Natural killer cell (primary cell): ENCODE data around the gene FMN1. TPM values are rescaled to one million over a fixed set of nuclear protein-coding genes. Genes with fewer than 3 reads are reported as not detected.

Experiments
- ATAC-seq, 3 donors: fragments of 150-1000 bp in 2 of 3; fragments of 200-7000 bp in 1 of 3; cut with Tn5 transposase; 1 replicate in 1 of 3; 2 replicates in 2 of 3; pipeline ENCODE4 v1.10.0; 2021; ENCODE audit warnings: mild to moderate bottlenecking in 2 of 3, moderate library complexity in 2 of 3
- DNase-seq, 2 donors: peaks; one replicate each; pipeline versions ENCODE4 v3.0.0 to v3.0.0-alpha.2; 2013 to 2021; ENCODE audit warnings: mixed read lengths in 1 of 2
- H3K27ac ChIP-seq: one replicate; pipeline ENCODE4 v1.5.1; 2013; ENCODE audit warnings: mild to moderate bottlenecking, low read length
- H3K27me3 ChIP-seq: one replicate; pipeline ENCODE4 v1.6.1; 2013; ENCODE audit warnings: low read length; ENCODE audit not compliant: control insufficient read depth, insufficient read depth
- H3K36me3 ChIP-seq: one replicate; pipeline ENCODE4 v1.6.1; 2013; ENCODE audit warnings: low read length; ENCODE audit not compliant: control insufficient read depth, insufficient read depth
- H3K4me1 ChIP-seq: one replicate; pipeline ENCODE4 v1.6.1; 2013; ENCODE audit warnings: low read length; ENCODE audit not compliant: control insufficient read depth, insufficient read depth
- H3K4me3 ChIP-seq: one replicate; pipeline ENCODE4 v1.5.1; 2013; ENCODE audit warnings: low read length
- H3K9me3 ChIP-seq: one replicate; pipeline ENCODE4 v1.6.1; 2013; ENCODE audit warnings: low read length; ENCODE audit not compliant: control insufficient read depth, insufficient read depth
- H3K27ac Mint-ChIP-seq, 2 donors: one replicate each; pipeline ENCODE4 v1.8.0; 2022; ENCODE audit warnings: mild to moderate bottlenecking in 2 of 2, mixed read lengths in 2 of 2, moderate library complexity in 1 of 2
- H3K27me3 Mint-ChIP-seq, 2 donors: one replicate each; pipeline ENCODE4 v1.8.0; 2022; ENCODE audit warnings: low read depth in 2 of 2, mixed read lengths in 2 of 2
- H3K36me3 Mint-ChIP-seq: one replicate; pipeline ENCODE4 v1.8.0; 2022; ENCODE audit warnings: mixed read lengths
- H3K4me1 Mint-ChIP-seq, 2 donors: one replicate each; pipeline ENCODE4 v1.8.0; 2022; ENCODE audit warnings: mixed read lengths in 2 of 2
- H3K4me3 Mint-ChIP-seq: one replicate; pipeline ENCODE4 v1.8.0; 2022; ENCODE audit warnings: mild to moderate bottlenecking, moderate library complexity, mixed read lengths
- H3K9me3 Mint-ChIP-seq, 2 donors: one replicate each; pipeline ENCODE4 v1.8.0; 2022; ENCODE audit warnings: mixed read lengths in 2 of 2
- CTCF ChIP-seq: fragments of 200-600 bp; IDR thresholded peaks from one replicate; pipeline ENCODE4 v1.8.0; 2022; ENCODE audit warnings: antibody characterized with exemption
- WGBS: methylation state at CpG from one replicate; pipeline ENCODE4 v1.1.7; 2013; ENCODE audit warnings: missing lambda C conversion rate; ENCODE audit not compliant: insufficient coverage; 5-methylcytosine and 5-hydroxymethylcytosine counted together
- intact Hi-C: fragments of 100-400 bp; cut with micrococcal nuclease; formaldehyde crosslinking; loops from one replicate; pipeline ENCODE4 v1.14.2; 2022
- total RNA-seq, 4 donors: library from RNA; stranded (reverse); fragments of 120-200 nt in 1 of 4; gene quantifications; one replicate each; pipeline versions ENCODE4 v1.2.3 to v1.2.4, GENCODE V29; 2013 to 2022

The FMN1 gene
- total RNA-seq, 3 donors from 2014 or later (not counting 1 experiment from before 2014, with no cell fraction given), result 2.0 to 19.2 (median 2.2) TPM

- Histone ChIP-seq H3K27me3 (no peaks in the 10 kb centered on the region), H3K9me3 (no peaks in the 10 kb centered on the region), H3K4me3 (no peak overlapping the region), H3K36me3 (no peaks in the 10 kb centered on the region), H3K27ac (no peak overlapping the region), H3K4me1 (no peaks in the 10 kb centered on the region)
- H3K27me3 Mint-ChIP-seq, result peaks cover 5 to 7% of the 10 kb centered on the region in 2 donors
- no peak for TF ChIP-seq CTCF
- intact Hi-C loops, result no loop called here
- ATAC-seq (no peak), DNase-seq (no peak)
- H3K4me3 Mint-ChIP-seq, result no peak overlapping the region
- H3K27ac Mint-ChIP-seq, result no peak overlapping the region
- H3K36me3 Mint-ChIP-seq, result no peaks in the 10 kb centered on the region
- H3K9me3 Mint-ChIP-seq, result no peaks in the 10 kb centered on the region
- 89% methylated on average over 3 of the region's 4 CpGs for WGBS
- H3K4me1 Mint-ChIP-seq, result no peaks in the 10 kb centered on the region
Measured at GRCh38 chr15:32987067-32987466, 207.4 kb downstream of the FMN1 start.

- TF ChIP-seq CTCF, result no peak
- Histone ChIP-seq H3K4me1 (no peaks in the 10 kb centered on the region), H3K4me3 (no peak overlapping the region), H3K9me3 (no peaks in the 10 kb centered on the region), H3K27me3 (no peaks in the 10 kb centered on the region), H3K27ac (no peak overlapping the region), H3K36me3 (no peaks in the 10 kb centered on the region)
- H3K9me3 Mint-ChIP-seq, result no peaks in the 10 kb centered on the region
- H3K4me3 Mint-ChIP-seq, result no peak overlapping the region
- peaks cover 5 to 7% of the 10 kb centered on the region in 2 donors for H3K27me3 Mint-ChIP-seq
- DNase-seq, result no peak
- intact Hi-C loops, result no loop called here
- H3K4me1 Mint-ChIP-seq, result no peaks in the 10 kb centered on the region
- WGBS, result 88% methylated on average over 2 of the region's 2 CpGs
- no peak overlapping the region for H3K27ac Mint-ChIP-seq
- H3K36me3 Mint-ChIP-seq, result no peaks in the 10 kb centered on the region
- ATAC-seq, result no peak
Measured at GRCh38 chr15:32986147-32986546, 208.4 kb downstream of the FMN1 start.

DNA sequence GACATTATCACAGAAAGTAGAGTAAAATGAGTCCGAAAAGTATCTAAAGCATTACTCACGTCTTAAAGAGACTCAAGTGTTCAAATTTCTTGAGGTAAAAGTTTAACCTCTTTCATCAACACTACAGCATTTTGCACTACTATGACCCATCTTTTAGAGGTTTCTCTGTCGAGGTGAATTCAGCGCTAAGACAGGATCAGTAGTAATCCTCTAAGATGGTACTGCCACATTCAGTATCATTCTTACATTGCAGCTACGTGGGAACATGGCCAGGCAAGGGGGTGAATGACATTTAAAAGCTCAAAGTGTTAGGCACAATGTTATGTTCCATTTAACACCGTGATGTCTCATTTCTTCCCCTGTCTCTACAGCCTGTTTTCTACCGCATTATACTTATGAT, 210.8 kb downstream of the FMN1 start:
- no peak overlapping the region for H3K27ac Mint-ChIP-seq

More for the DNA sequence above, 210.8 kb downstream of the FMN1 start:
- peaks cover 5 to 7% of the 10 kb centered on the region in 2 donors for H3K27me3 Mint-ChIP-seq
- Histone ChIP-seq H3K4me3 (no peak overlapping the region), H3K27me3 (no peaks in the 10 kb centered on the region), H3K4me1 (no peaks in the 10 kb centered on the region), H3K36me3 (no peaks in the 10 kb centered on the region), H3K9me3 (no peaks in the 10 kb centered on the region), H3K27ac (no peak overlapping the region)
- TF ChIP-seq CTCF, result no peak
- DNase-seq (no peak), ATAC-seq (no peak)
- WGBS, result 85% methylated on average over 6 of the region's 7 CpGs
- no peaks in the 10 kb centered on the region for H3K36me3 Mint-ChIP-seq
- no peaks in the 10 kb centered on the region for H3K4me1 Mint-ChIP-seq
- intact Hi-C loops, result no loop called here
- H3K4me3 Mint-ChIP-seq, result no peak overlapping the region
- H3K9me3 Mint-ChIP-seq, result no peaks in the 10 kb centered on the region
